ENCODE measurements around the gene SORCS2. TPM values are rescaled to one million over a fixed set of nuclear protein-coding genes. Genes with fewer than 3 reads are reported as not detected.

Gene SORCS2
- total RNA-seq, 1 experiment from 2014 or later: 4.1 TPM

DNA sequence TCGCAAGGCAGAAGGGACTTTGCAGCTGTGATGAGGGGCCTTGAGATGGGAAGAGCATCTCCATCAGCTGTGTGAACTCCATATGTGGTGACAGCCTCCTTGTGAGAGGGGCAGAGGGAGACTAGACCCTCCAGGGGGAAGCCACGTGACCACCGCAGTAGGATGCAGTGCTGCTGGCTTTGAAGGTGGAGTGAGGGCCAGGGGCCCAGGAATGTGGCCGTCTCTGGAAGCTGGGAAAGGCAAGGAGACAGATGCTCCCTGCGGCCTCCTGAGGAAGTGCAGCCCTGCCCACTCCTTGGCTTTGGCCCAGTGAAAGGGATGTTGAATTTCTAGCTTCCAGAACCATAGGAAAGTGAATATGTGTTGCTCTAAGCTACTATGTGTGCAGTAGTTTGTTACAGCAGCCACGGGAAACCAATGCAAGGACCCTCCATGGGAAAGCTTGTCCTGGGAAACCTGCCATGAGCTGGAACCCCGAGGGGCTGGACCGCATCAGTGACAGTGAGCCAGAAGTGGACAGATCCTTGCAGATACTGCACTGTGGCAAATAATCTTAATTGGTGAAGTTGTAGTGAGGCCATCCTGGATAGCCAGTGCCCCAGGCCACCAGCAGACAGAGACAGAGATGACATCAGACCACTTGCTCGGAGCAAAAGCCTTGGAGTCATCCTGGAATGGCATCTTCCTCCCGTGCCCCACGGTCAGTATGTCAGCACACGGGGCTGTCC, 35.4 kb upstream of the SORCS2 start:
- BruUV-seq (replicated peaks): no TSS peak
- no peaks in the 10 kb centered on the region for H3F3A ChIP-seq (ENCODE audit: low read length, unreplicated experiment)
- H3K4me1 ChIP-seq (ENCODE audit: insufficient read depth, low read length): no peaks in the 10 kb centered on the region
- no peaks in the 10 kb centered on the region for H3K79me2 ChIP-seq (ENCODE audit: low read length)
- ChIA-PET POLR2A (ENCODE audit: unreplicated experiment) (interaction anchor here (0.7 kb wide), 1 partner anchor 50 kb away, joined by 3 read pairs; no protein-coding TSS in a partner anchor), CTCF (interaction anchor here (0.6 to 0.9 kb wide), 2 partner anchors 11 to 23 kb away, joined by 3 to 5 read pairs; no protein-coding TSS in a partner anchor)
- H3K9me3 ChIP-seq (ENCODE audit: low read length): no peaks in the 10 kb centered on the region
- no peak overlapping the region for H3K27ac ChIP-seq (ENCODE audit: low read length)
- ATAC-seq (peak; percentile 60), DNase-seq (peak; percentile 37)
- intact Hi-C loops (cut with micrococcal nuclease): no loop called here
- H3K4me2 ChIP-seq (ENCODE audit: low read length): no peak overlapping the region
- H3K27me3 ChIP-seq (ENCODE audit: low read length): no peaks in the 10 kb centered on the region
- H3K9ac ChIP-seq (ENCODE audit: low read length): no peak overlapping the region
- H3K9me2 ChIP-seq (replicated peaks; ENCODE audit: low read length): no peaks in the 10 kb centered on the region
- no peaks in the 10 kb centered on the region for H4K20me1 ChIP-seq (ENCODE audit: low read length)
- peak; percentile 52 for TF ChIP-seq CTCF (conservative IDR thresholded peaks at IDR 0.05; ENCODE audit: low read depth, low read length)
- no peak for TF ChIP-seq EZH2phosphoT487 (IDR thresholded peaks at IDR 0.05; ENCODE audit: borderline replicate concordance, low read length)
- H3K36me3 ChIP-seq (ENCODE audit: low read depth, low read length): no peaks in the 10 kb centered on the region
- H2AFZ ChIP-seq (ENCODE audit: low read length): no peak overlapping the region
- H3K4me3 ChIP-seq (ENCODE audit: low read length): no peak overlapping the region

DNA sequence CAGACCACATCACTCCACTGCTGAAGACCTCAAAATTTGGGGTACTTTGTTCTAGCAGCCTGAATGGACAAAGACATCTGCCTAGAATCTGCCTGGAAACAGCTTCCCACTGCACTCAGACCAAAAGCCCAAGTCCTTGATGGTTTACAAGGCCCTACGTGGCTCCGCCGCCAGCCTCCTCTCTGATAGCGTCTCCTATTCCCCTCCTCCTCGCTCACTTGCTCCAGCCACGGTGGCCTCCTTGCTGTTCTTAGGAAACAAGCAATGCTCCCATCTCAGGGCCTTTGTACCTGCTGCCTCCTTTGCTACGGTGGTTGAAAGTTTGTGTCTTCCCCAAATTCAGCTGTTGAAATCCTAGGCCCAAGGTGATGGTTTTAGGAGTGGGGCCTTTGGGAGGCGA, 34.7 kb upstream of the SORCS2 start:
- no peak overlapping the region for H3K4me2 ChIP-seq (ENCODE audit: low read length)
- no peak overlapping the region for H3K27ac ChIP-seq (ENCODE audit: low read length)
- TF ChIP-seq EZH2phosphoT487 (IDR thresholded peaks at IDR 0.05; ENCODE audit: borderline replicate concordance, low read length): no peak
- H2AFZ ChIP-seq (ENCODE audit: low read length): no peak overlapping the region
- H4K20me1 ChIP-seq (ENCODE audit: low read length): no peaks in the 10 kb centered on the region
- no peak overlapping the region for H3K4me3 ChIP-seq (ENCODE audit: low read length)
- no peaks in the 10 kb centered on the region for H3K4me1 ChIP-seq (ENCODE audit: insufficient read depth, low read length)
- ChIA-PET POLR2A (ENCODE audit: unreplicated experiment) (no interaction called here), CTCF (no interaction called here)
- no peaks in the 10 kb centered on the region for H3K36me3 ChIP-seq (ENCODE audit: low read depth, low read length)
- H3K9ac ChIP-seq (ENCODE audit: low read length): no peak overlapping the region
- H3F3A ChIP-seq (ENCODE audit: low read length, unreplicated experiment): no peaks in the 10 kb centered on the region
- no TSS peak for BruUV-seq (replicated peaks)
- no peaks in the 10 kb centered on the region for H3K27me3 ChIP-seq (ENCODE audit: low read length)
- no peaks in the 10 kb centered on the region for H3K9me3 ChIP-seq (ENCODE audit: low read length)
- no peaks in the 10 kb centered on the region for H3K9me2 ChIP-seq (replicated peaks; ENCODE audit: low read length)
- no peak for ATAC-seq
- no peaks in the 10 kb centered on the region for H3K79me2 ChIP-seq (ENCODE audit: low read length)
- intact Hi-C loops (cut with micrococcal nuclease): no loop called here
- DNase-seq: no peak

DNA sequence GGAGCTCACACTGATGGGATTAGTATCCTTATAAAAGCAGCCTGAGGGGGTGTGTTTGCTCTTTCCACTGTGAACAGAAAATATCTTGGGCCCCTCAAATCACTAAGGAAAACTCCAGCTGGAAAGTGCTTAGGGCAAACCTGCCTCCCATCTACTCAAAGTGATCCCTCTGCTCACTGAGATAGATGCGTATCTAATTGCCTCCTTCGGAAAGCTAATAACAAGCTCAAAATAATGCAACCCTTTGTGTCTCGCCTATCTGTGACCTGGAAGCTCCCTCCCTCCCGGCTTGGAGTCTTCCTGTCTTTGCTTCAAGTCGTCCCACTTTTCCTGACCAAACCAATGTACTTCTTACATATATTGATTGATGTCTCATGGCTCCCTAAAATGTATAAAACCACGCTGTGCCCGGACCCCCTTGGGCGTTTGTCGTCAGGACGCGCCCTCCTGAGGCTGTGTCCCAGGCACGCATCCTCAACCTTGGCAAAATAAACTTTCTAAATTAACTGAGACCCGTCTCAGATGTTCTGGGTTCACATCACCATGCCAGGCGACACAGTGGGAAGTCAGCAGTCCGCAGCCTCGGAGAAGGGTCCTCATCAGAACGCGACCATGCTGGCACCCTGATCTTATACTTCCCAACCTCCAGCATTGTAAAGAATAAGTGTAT, 34.1 kb upstream of the SORCS2 start:
- H4K20me1 ChIP-seq (ENCODE audit: low read length): no peaks in the 10 kb centered on the region
- H3K27me3 ChIP-seq (ENCODE audit: low read length): no peaks in the 10 kb centered on the region
- H3K9me2 ChIP-seq (replicated peaks; ENCODE audit: low read length): no peaks in the 10 kb centered on the region
- H3F3A ChIP-seq (ENCODE audit: low read length, unreplicated experiment): no peaks in the 10 kb centered on the region
- TF ChIP-seq CTCF (conservative IDR thresholded peaks at IDR 0.05; ENCODE audit: low read depth, low read length) (no peak), EZH2 (IDR thresholded peaks at IDR 0.05; ENCODE audit: low read length, unreplicated experiment) (no peak), EZH2phosphoT487 (IDR thresholded peaks at IDR 0.05; ENCODE audit: borderline replicate concordance, low read length) (no peak)
- no peaks in the 10 kb centered on the region for H3K4me1 ChIP-seq (ENCODE audit: insufficient read depth, low read length)
- no peak overlapping the region for H3K4me2 ChIP-seq (ENCODE audit: low read length)
- no peaks in the 10 kb centered on the region for H3K79me2 ChIP-seq (ENCODE audit: low read length)
- H3K9ac ChIP-seq (ENCODE audit: low read length): no peak overlapping the region
- intact Hi-C loops (cut with micrococcal nuclease): no loop called here
- BruUV-seq (replicated peaks): no TSS peak
- H3K36me3 ChIP-seq (ENCODE audit: low read depth, low read length): no peaks in the 10 kb centered on the region
- ChIA-PET CTCF (no interaction called here), POLR2A (ENCODE audit: unreplicated experiment) (no interaction called here)
- no peak overlapping the region for H2AFZ ChIP-seq (ENCODE audit: low read length)
- H3K27ac ChIP-seq (ENCODE audit: low read length): no peak overlapping the region
- H3K4me3 ChIP-seq (ENCODE audit: low read length): no peak overlapping the region
- H3K9me3 ChIP-seq (ENCODE audit: low read length): no peaks in the 10 kb centered on the region
- ATAC-seq (no peak), DNase-seq (no peak)

All from PC-3 (cell line).